Hematopoietic multipotent progenitor cell treated with erythropoietin and hydrocortisone succinate and interleukin-3 and kit ligand, for 15 days (in vitro differentiated cells): Measurements from ENCODE around the gene SSTR4.

Experiments
- DNase-seq: peaks from one replicate; pipeline ENCODE4 v3.0.0-alpha.2; 2015; ENCODE audit warnings: low spot score

Gene SSTR4

DNA sequence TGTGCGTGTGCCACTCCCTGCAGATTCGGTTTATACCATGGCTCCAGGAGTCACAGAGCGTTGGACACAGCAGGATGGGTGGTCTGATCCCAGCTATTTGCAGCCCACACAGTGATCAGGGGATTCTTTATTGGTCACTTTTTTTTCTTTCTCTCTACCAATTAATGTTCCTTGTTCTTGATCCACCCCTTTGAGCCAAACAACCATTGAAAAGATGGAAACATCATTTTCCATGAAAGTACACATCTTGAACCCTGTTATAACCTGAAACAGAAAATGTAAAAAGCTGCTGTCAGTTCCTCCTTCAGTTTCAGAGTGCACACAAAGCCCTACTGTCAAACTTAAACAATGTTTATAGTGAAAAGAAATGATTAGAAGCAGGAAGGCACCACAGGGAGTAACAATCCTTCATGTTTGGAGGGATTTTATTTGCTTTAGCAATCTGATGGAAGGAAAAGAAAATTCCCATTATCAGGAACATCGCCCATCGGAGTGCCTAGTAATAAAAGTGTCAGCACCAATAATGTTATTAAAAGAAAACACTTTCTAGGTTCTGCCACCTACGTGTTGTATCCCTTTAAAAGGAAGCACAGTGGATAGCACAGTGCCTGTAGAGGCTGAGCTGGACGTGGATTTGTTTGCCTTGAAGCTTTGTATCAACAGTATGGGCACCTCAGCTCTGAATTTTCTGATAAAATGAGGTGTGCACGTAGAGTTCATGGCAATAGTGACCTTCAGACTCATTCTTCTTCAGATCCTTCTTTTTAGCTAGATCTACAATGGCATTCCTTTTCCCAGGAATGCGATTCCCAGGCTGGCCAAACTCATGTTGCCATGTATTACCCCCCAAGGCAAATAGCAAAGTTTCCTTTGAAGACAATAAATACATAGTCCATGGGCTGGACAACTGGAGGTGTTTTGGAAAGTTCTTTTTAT is 30.4 kb downstream of the SSTR4 start:
- DNase-seq, result no peak

DNA sequence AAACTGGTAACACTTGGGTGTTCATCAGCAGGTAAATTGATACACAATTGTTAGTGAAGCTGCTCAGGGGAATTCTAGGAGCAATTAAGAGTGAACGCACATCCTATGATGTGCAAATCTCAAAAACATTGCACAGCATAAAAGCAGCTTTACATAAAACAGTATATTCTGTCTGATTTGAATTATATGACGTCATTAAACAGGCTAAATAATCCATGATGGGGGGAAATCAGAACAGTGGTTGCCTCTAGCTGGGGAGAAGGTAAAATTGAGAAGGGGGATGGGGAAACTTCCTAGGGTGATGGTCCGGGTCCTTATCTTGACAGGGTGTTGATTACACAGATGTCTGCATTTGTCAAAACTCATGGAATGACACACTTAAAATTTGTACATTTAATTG is 31.7 kb downstream of the SSTR4 start:
- DNase-seq, result no peak

DNA sequence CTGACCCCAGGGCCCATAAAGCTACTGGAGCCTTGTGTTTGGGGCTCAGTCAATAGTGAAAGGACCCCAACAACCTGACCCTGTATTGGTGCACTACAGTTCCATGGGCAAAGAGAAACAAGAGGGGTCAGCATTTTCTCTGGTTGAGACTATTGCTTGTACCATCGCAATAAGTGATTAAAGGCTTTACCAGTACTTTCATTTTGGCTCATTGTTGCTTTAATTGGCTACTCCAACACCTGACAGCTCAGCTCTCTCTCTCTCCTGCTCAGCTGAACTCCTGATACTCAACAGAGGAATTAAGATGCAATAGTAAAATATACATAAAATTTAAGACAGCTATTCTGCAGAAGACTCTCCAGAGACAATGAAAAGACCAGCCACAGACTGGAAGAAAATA is 33.2 kb downstream of the SSTR4 start:
- DNase-seq, result no peak

DNA sequence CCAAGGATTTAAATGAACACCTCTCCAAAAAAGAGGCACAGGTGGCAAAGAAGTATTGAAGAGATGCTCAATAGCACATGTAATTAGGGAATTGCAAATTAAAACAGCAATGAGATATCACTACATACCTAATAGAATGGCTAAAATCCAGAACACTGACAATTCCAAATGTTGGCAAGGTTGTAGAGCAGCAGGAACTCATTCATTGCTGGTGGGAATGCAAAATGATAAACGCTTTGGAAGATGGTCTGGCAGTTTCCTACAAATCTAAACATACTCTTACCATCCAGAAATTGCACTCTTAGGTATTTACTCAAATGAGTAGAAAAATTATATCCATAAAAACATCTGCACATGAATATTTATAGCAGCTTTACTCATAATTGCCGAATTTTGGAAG is 34.0 kb downstream of the SSTR4 start:
- no peak for DNase-seq

DNA sequence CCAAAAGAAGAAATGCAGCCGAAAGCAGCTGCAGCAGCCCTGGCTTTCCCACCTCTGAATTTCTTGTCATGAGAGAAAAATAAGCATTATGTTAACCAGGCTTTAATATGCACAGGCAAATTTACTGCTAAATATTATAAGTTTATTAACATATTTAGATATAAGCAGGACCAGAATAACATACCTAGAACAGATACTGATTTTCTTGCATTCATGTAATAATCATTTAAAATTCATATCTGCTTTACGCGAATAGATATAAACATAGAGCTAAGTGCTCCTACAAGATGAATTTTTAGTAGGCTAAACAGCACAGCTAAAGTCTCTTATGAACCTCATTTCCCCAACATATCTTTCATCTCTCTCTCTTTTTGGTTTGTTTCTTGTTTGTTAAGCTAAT is 36.3 kb downstream of the SSTR4 start:
- DNase-seq, result no peak

- no peak for DNase-seq
Measured at GRCh38 chr20:23071996-23072395, 36.9 kb downstream of the SSTR4 start.

DNA sequence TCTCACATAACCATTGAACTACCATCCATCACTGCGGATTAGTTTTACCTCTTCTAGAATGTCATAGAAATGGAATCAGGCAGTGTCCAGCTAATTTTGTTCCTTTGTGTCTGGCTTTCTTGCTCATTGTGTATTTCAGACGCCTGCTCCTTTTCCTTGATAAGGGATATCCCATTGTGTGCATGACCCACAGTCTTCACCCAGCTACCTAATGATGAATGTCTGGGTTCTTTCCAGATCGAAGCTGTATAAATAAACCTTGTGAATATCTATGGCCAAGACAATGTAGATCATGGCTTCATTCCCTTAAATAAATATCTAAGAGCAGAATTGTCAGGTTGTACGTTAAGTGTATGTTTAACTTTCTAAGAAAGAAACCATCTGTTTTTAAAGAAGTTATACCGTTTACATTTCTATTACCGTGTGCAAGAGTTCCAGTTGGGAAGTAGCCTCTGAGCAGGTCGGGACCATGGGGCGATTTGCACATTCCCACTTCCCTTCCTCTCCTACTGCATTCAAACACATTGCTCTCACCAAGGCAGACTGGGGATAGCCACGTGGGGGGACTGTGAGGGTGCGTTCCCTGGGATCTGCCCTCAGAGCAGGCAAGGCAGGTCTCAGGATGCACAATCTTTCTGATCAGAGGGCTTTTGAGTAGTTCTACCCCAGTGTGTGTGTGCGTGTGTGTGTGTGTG is 37.9 kb downstream of the SSTR4 start:
- DNase-seq, result no peak

DNA sequence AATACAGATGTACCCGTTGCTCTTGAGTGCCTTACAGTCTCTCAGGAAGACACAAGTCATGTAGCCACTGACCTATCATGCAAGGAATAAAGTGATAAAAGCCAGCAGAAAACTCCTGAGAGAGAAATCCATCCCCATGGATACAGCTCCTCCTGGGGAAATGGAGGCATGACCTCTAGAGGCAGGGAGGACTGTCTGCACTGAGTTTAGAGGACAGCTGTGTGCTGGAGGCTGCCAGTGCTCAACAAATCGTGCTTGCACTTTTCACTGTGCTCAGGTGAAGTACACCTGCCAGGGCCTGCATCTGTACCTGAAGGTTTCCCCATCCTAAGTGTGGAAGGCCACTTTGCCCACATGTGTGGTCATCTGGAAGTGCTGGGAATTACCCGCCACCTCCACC is 38.9 kb downstream of the SSTR4 start:
- DNase-seq, result no peak

- no peak for DNase-seq
Measured at GRCh38 chr20:23077277-23077676, 42.2 kb downstream of the SSTR4 start.

DNA sequence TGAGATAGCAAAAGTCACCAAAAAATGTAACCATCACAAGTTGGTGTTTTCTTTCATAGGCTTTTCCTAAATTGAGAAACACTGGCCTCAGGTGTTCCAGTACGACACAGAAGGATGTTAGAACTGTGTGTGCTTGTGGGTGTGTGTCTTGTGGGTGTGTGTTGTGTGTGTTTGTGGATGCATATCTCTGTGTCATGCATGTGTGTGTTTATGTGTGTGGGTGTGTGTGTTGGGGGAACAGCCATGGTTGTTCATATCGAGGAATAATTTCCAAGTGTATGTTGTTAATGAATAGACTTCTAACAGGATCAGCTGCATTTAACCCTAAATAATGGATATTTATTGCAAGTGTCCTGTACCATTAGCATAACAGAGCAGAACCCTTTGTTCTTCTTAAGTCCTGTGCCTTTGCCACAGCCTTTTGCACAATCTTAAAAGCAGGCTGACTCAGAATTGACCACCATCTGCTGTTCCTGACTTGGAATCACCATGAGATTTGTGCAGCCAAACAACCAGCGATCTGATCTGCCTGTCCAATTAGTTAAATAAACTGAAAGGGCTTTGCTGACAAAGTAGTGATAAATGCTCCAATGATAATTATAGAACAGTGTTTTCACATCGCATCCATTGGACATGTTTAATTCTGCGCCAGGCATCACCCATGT is 43.4 kb downstream of the SSTR4 start:
- DNase-seq, result no peak

GRCh38 chr20:23079016-23079351 is 43.9 kb downstream of the SSTR4 start:
- no peak for DNase-seq

DNA sequence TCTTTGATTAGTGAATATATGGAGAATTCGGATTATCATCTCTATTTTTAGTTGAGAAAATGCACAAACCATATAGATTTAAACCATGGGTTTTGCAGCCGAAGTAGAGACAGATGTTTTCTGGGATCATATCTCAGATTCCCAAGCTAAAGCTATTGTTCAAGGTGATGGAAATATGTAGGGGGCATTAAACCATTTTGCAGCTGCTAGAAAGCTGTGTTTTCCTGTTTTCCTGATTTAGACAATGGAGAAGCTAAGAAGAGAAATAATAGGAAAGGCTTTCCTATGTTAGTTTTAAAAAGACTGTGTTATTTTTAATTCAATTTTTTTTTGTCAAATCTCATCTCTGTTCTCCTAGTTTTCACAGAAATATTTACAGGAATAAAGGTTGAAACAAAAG is 44.8 kb downstream of the SSTR4 start:
- DNase-seq, result no peak

DNA sequence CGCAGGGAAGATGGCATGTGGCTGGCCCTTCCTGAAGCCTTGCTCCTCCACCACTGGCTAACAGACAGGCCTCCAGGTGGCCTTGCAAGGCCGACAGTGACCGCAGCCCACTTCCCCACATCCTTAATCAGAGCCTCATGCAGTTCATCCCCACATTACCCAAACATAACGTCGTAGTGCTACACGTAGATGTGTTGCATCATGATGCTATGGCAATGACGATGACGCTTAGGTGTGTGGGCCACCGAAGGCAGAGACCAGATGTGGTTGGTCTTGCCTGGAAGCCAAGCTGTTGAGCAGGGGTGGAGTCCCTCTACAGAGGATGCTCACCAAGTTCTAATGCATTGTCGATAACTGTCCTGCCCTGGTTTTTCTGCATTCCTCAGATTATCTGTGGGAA is 45.4 kb downstream of the SSTR4 start:
- no peak for DNase-seq

DNA sequence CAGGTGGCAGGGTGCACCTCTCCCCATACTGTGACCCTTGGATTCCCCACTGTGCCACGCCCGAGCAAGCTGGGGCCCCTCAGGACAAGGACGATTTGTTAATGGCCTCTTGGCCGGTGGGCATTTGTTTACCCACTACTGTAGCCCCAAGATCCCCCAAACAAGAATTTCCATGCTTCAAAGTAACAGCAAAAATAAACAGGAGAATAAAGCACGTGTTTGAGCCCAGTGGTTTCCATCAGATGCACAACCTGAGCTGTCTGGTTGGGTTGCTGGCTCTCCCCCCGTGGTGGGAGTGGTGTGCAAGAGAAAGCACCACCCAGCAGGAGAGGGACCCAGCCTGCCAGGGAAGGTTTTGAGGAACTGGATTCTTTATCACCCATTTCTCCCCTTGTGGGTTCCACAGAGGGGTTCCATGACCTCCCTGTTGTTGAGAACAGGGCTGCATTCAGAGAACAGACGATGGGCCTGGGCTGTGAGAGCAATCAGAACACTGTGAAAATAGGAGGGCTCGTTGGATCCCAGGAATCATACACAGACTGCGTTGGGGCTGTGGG is 46.2 kb downstream of the SSTR4 start:
- DNase-seq, result no peak

DNA sequence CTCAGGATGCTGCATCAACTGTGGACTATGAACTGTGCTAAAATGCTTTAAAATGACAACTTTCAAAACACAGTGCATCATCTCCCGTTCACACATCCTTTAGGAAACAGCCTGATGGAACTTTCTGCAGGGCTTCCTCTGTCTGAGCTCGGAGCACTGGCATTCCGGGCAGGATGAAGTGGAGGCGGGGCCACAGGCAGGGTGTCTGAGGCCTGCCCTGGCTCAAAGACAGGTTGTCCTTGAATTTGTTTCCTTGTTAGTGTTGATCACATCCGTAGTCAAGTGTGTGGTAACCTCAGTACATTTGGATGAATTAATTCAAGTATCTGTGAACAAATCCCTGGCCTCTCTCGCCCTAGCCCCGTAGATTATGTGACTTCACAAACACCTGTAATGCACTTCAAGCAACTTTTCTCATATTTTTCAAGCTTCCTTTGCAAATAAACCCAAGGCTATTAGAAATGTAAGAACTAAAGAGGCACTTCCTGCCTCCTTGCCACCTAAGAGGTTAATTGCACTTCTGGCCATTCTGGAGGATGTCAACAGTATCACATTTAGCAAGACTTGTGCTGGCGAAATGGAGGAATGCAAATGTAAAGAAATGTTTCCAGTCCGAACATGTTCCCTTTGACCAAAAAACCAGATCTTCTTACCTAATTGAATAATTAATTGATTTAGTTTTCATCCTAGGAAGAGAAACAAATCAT is 47.9 kb downstream of the SSTR4 start:
- no peak for DNase-seq

- no peak for DNase-seq
Measured at GRCh38 chr20:23083553-23084220, 48.6 kb downstream of the SSTR4 start.

DNA sequence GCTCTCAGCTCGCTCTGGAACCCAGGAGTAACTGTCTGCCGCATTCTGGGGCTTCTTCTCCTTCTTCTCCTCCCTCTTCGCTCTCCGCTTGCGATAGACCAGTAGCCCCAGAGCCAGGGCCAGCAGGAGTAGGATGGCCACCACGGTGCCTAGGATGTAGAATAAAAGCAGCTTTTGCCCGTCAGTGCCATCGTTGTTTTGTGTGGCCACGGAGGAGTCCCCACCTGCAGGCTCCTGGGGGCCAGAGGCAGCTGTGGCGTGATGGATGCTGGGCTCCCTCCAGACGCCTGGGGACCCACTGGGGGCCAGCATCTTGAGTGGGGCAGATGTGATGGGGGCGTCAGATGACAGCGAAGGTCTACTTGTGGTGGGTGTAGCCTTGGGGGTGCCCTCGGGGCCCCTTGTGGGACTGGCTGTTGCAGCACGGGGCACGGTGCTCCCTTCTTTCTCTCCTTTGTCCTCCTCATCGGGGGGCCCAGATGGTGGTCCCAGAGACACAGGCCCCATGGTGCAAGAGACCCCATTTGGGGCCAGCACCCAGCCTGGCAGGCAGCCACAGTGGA is 49.3 kb downstream of the SSTR4 start:
- no peak for DNase-seq

GRCh38 chr20:23084845-23085365 is 49.8 kb downstream of the SSTR4 start:
- DNase-seq, result no peak

DNA sequence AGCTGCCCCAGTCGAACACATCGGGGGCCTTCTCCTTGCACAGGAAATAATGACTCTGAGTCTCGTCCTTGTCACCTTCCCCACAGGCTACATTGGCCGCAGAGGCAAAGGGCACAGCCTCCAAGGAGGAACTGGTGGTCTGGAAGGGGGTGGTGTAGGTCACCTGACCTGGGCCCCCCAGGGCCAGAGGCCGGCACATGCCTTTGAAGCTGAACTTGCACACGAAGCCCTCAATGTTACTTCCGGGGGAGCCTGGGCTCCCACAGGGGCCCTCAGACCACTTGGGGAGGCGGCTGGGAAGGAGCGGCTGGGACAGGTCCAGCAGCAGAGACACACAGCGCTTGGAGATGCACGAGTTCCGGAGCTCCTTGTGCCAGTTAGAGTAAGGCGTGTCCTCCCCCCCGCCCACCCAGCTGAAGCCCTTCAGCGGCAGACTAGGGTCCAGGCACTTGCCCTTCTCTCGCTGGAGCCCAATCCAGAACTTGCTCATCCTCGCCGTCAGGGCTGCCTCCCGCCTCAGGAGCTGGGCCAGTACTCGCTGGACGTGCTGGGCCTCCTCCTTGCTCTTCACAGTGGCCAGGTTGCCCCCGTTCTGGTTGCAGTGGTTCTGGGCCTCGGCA is 50.4 kb downstream of the SSTR4 start:
- no peak for DNase-seq

- DNase-seq, result no peak
Measured at GRCh38 chr20:23086056-23086566, 51.0 kb downstream of the SSTR4 start, which contains the start of gene CD93. Gene CD93 (minus strand): TSS chr20:23086324. CDS start chr20:23086192, 132 bp downstream.
